DOHH2 (cell line): ENCODE measurements around the gene REC114.
"Not testable (repeated sequence)": the region's sequence is repeated elsewhere in the genome, so short reads cannot be mapped to it uniquely, and the experiment has no call there.

Experiments used
- H3F3A ChIP-seq: fragments of 200-600 bp; sonication (generic), shearing (Covaris generic); 2 replicates; pipeline ENCODE4 v1.6.0; 2016; ENCODE audit warnings: antibody characterized with exemption, mild to moderate bottlenecking; ENCODE audit not compliant: control insufficient read depth, insufficient read depth
- H3K27ac ChIP-seq: fragments of 200-600 bp; sonication (generic); 2 replicates; pipeline ENCODE4 v1.5.1; 2014; ENCODE audit warnings: low read depth, mild to moderate bottlenecking, low read length, moderate library complexity
- H3K27me3 ChIP-seq: fragments of 200-600 bp; sonication (generic); 2 replicates; pipeline ENCODE4 v1.6.1; 2014; ENCODE audit warnings: mild to moderate bottlenecking, low read length, mixed read lengths; ENCODE audit not compliant: control insufficient read depth
- H3K36me3 ChIP-seq: fragments of 200-600 bp; sonication (generic); 2 replicates; pipeline ENCODE4 v1.6.1; 2014; ENCODE audit warnings: mild to moderate bottlenecking, low read length, moderate library complexity, mixed read lengths; ENCODE audit not compliant: control insufficient read depth
- H3K4me1 ChIP-seq: fragments of 200-600 bp; sonication (generic); 2 replicates; pipeline ENCODE4 v1.6.1; 2014; ENCODE audit warnings: mild to moderate bottlenecking, low read length, mixed read lengths; ENCODE audit not compliant: control insufficient read depth
- H3K4me2 ChIP-seq: fragments of 200-600 bp; sonication (generic); 2 replicates; pipeline ENCODE4 v1.6.0; 2014; ENCODE audit warnings: mild to moderate bottlenecking, low read length, moderate library complexity
- H3K4me3 ChIP-seq: fragments of 200-600 bp; sonication (generic); 2 replicates; pipeline ENCODE4 v1.5.1; 2014; ENCODE audit warnings: mild to moderate bottlenecking, low read length, mixed read lengths
- H3K79me2 ChIP-seq: fragments of 200-600 bp; sonication (generic); 2 replicates; pipeline ENCODE4 v1.6.1; 2014; ENCODE audit warnings: mild to moderate bottlenecking, low read length, mixed read lengths; ENCODE audit not compliant: control insufficient read depth
- H3K9me2 ChIP-seq: fragments of 200-600 bp; sonication (generic); replicated peaks from 2 replicates; pipeline ENCODE4 v1.6.1; 2014; ENCODE audit warnings: mild to moderate bottlenecking, low read length, mixed read lengths; ENCODE audit not compliant: control insufficient read depth
- H3K9me3 ChIP-seq: fragments of 200-600 bp; sonication (generic); 2 replicates; pipeline ENCODE4 v1.6.1; 2014; ENCODE audit warnings: antibody characterized with exemption, low read length, mixed read lengths; ENCODE audit not compliant: control insufficient read depth, insufficient read depth
- H4K20me1 ChIP-seq: fragments of 200-600 bp; sonication (generic); 2 replicates; pipeline ENCODE4 v1.6.0; 2014; ENCODE audit warnings: low read depth, mild to moderate bottlenecking, antibody characterized with exemption, low read length, moderate library complexity; ENCODE audit not compliant: control insufficient read depth, insufficient read depth
- EZH2phosphoT487 ChIP-seq: fragments of 200-600 bp; sonication (generic); IDR thresholded peaks from 2 replicates; pipeline ENCODE4 v1.6.1; 2017; ENCODE audit warnings: borderline replicate concordance, mild to moderate bottlenecking, antibody characterized with exemption, low read length, moderate library complexity, mixed read lengths
- TF ChIP-seq, protein P1 (sequence below): fragments of 200-600 bp; sonication (generic); IDR thresholded peaks from one replicate; pipeline ENCODE4 v1.5.1; 2014; ENCODE audit warnings: antibody characterized with exemption, mild to moderate bottlenecking, low read depth, low read length; ENCODE audit not compliant: poor library complexity, severe bottlenecking

Gene REC114

DNA sequence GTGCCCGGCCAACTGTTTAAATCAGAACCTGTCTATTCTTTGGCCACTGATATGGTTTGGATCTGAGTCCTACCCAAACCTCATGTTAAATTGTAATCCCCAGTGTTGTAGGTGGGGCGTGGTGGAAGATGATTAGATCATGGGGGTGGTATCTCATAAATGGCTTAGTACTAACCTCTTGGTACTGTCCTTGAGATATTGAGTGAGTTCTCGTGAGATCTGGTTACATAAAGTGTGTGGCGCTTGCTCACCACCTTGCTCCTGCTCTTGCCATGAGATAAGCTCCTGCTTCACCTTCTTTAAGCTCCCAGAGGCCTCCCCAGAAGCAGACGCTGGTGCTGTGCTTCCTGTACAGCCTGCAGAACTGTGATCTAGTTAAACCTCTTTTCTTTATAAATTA is 42.4 kb downstream of the REC114 start:
- Histone ChIP-seq H3K79me2 (no peaks in the 10 kb centered on the region), H3K27ac (no peak overlapping the region), H3K9me2 (no peaks in the 10 kb centered on the region), H3K27me3 (0 out of 2 replicates have a peak, but pooled peaks cover 2% of the 10 kb centered on the region), H3K4me3 (no peak overlapping the region), H3K9me3 (no peaks in the 10 kb centered on the region), H3K4me1 (no peaks in the 10 kb centered on the region), H3K36me3 (no peaks in the 10 kb centered on the region), H3K4me2 (no peak overlapping the region), H3F3A (no peaks in the 10 kb centered on the region), H4K20me1 (no peaks in the 10 kb centered on the region)
- TF ChIP-seq, protein P1, sequence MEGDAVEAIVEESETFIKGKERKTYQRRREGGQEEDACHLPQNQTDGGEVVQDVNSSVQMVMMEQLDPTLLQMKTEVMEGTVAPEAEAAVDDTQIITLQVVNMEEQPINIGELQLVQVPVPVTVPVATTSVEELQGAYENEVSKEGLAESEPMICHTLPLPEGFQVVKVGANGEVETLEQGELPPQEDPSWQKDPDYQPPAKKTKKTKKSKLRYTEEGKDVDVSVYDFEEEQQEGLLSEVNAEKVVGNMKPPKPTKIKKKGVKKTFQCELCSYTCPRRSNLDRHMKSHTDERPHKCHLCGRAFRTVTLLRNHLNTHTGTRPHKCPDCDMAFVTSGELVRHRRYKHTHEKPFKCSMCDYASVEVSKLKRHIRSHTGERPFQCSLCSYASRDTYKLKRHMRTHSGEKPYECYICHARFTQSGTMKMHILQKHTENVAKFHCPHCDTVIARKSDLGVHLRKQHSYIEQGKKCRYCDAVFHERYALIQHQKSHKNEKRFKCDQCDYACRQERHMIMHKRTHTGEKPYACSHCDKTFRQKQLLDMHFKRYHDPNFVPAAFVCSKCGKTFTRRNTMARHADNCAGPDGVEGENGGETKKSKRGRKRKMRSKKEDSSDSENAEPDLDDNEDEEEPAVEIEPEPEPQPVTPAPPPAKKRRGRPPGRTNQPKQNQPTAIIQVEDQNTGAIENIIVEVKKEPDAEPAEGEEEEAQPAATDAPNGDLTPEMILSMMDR: no peak
- TF ChIP-seq EZH2phosphoT487: no peak

DNA sequence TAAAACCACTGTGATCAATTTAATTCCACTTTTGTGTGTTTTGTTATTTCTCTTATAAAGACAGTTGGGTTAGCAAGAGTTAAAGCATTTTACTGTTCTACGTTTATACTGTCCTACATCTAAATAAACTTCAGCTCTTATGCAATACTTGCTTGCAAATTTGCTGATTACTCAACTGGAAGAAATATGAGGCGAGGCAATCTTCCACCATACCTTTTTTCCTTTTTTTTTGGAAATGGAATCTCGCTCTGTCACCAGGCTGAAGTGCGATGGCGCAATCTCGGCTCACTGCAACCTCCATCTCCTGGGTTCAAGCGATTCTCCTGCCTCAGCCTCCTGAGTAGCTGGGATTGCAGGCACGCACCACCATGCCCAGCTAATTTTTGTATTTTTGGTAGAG is 42.9 kb downstream of the REC114 start:
- not testable (repeated sequence) for H3F3A ChIP-seq, H3K4me3 ChIP-seq, H3K4me2 ChIP-seq, H3K79me2 ChIP-seq, H3K4me1 ChIP-seq, H3K27ac ChIP-seq, H3K36me3 ChIP-seq, H3K9me3 ChIP-seq, H3K27me3 ChIP-seq, H3K9me2 ChIP-seq, H4K20me1 ChIP-seq

DNA sequence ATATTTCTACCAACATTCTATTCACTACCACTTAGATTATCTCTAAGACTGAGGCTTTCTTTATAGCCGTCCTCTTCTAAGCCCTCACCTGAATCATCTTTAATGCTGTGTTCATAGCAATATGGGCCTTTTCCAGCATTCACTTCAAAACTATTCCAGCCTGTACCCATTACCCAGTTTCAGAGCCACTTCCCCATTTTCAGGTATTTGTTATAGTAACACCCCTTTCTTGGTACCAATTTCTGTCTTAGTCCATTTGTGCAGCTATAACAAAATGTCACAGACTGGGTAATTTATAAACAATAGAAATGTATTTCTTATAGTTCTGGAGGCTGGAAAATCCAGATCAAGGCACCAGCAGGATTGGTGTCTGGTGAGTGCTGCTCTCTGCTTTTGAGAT is 45.7 kb downstream of the REC114 start:
- H3K4me3 ChIP-seq: no peak overlapping the region
- no peaks in the 10 kb centered on the region for H3K9me2 ChIP-seq
- no peak for TF ChIP-seq EZH2phosphoT487
- TF ChIP-seq, protein P1: no peak
- no peak overlapping the region for H3K4me2 ChIP-seq
- H4K20me1 ChIP-seq: no peaks in the 10 kb centered on the region
- no peaks in the 10 kb centered on the region for H3F3A ChIP-seq
- H3K27ac ChIP-seq: no peak overlapping the region
- H3K36me3 ChIP-seq: no peaks in the 10 kb centered on the region
- 0 out of 2 replicates have a peak, but pooled peaks cover 6% of the 10 kb centered on the region for H3K27me3 ChIP-seq
- no peaks in the 10 kb centered on the region for H3K79me2 ChIP-seq
- H3K4me1 ChIP-seq: no peaks in the 10 kb centered on the region
- no peaks in the 10 kb centered on the region for H3K9me3 ChIP-seq

DNA sequence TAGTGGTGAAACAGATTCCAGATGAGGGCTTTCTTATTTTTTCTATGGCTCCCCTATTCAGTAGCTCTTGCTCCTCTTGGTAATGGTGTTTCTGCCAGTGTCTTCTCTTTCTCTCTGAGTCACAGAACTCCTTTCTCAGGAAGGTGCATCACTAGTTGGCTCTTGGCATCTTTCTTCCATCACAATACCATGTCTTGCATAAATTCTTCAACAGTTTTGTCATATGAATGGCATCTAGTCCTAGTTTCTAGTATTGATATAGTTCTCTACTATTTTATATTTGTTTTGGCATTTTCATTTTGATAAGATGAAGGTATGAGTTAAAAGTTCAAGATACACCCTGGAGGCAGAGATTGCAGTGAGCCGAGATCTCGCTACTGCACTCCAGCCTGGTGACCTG is 51.0 kb downstream of the REC114 start:
- Histone ChIP-seq H3K79me2 (no peaks in the 10 kb centered on the region), H3K4me2 (no peak overlapping the region), H3K27me3 (peaks cover 10% of the 10 kb centered on the region; the same call in 1 of the 2 replicates), H3K9me2 (no peaks in the 10 kb centered on the region), H4K20me1 (no peaks in the 10 kb centered on the region), H3F3A (no peaks in the 10 kb centered on the region), H3K9me3 (no peaks in the 10 kb centered on the region), H3K27ac (no peak overlapping the region), H3K4me1 (no peaks in the 10 kb centered on the region), H3K36me3 (no peaks in the 10 kb centered on the region), H3K4me3 (no peak overlapping the region)
- TF ChIP-seq, protein P1: no peak
- no peak for TF ChIP-seq EZH2phosphoT487
